Spleen (tissue), 11 donors: Measurements from ENCODE around the gene LTN1. TPM values are rescaled to one million over a fixed set of nuclear protein-coding genes. Genes with fewer than 3 reads are reported as not detected.

Experiments used
- DNase-seq: peaks from one replicate; pipeline ENCODE4 v3.0.0-alpha.2; 2020
- H3K27ac ChIP-seq, 8 donors: fragments of 200-600 bp; sonication (generic) in 7 of 8; 1 replicate in 4 of 8; 2 replicates in 4 of 8; pipeline versions ENCODE4 v1.5.0 to v1.8.0; 2016 to 2021; ENCODE audit warnings: inconsistent platforms in 4 of 8, mild to moderate bottlenecking in 4 of 8, moderate library complexity in 1 of 8
- H3K27me3 ChIP-seq, 7 donors: fragments of 200-600 bp; sonication (generic) in 6 of 7; replicated peaks in 1 of 7; 1 replicate in 4 of 7; 2 replicates in 3 of 7; pipeline versions ENCODE4 v1.5.0 to v1.8.0; 2016 to 2021; ENCODE audit warnings: inconsistent platforms in 3 of 7, mild to moderate bottlenecking in 1 of 7
- H3K36me3 ChIP-seq, 6 donors: fragments of 200-600 bp; sonication (generic) in 5 of 6; 1 replicate in 4 of 6; 2 replicates in 2 of 6; pipeline versions ENCODE4 v1.5.0 to v1.8.0; 2016 to 2021; ENCODE audit warnings: inconsistent platforms in 2 of 6
- H3K4me1 ChIP-seq, 6 donors: fragments of 200-600 bp; sonication (generic) in 5 of 6; 1 replicate in 3 of 6; 2 replicates in 3 of 6; pipeline versions ENCODE4 v1.5.0 to v1.8.0; 2016 to 2021; ENCODE audit warnings: inconsistent platforms in 3 of 6
- H3K4me3 ChIP-seq, 8 donors: fragments of 200-600 bp; sonication (generic) in 7 of 8; 1 replicate in 4 of 8; 2 replicates in 4 of 8; pipeline versions ENCODE4 v1.5.0 to v1.8.0; 2016 to 2021; ENCODE audit warnings: inconsistent platforms in 4 of 8, mild to moderate bottlenecking in 4 of 8, moderate library complexity in 2 of 8
- H3K9me3 ChIP-seq, 8 donors: fragments of 200-600 bp; sonication (generic) in 7 of 8; 1 replicate in 4 of 8; 2 replicates in 4 of 8; pipeline versions ENCODE4 v1.5.0 to v1.8.0; 2016 to 2021; ENCODE audit warnings: inconsistent platforms in 4 of 8
- CTCF ChIP-seq, 11 experiments: fragments of 200-600 bp in 7 of 11; fragments of 450-650 bp in 4 of 11; sonication (generic) in 4 of 11; IDR thresholded peaks in 8 of 11; conservative IDR thresholded peaks in 3 of 11; 1 replicate in 7 of 11; 2 replicates in 4 of 11; pipeline versions ENCODE4 v1.4.0 to v1.8.0; 2016 to 2021; ENCODE audit warnings: antibody characterized with exemption in 11 of 11, inconsistent platforms in 4 of 11, mild to moderate bottlenecking in 1 of 11
- POLR2A ChIP-seq, 3 donors: fragments of 450-650 bp; IDR thresholded peaks; one replicate each; pipeline ENCODE4 v1.5.1; 2017; ENCODE audit warnings: antibody characterized with exemption in 3 of 3, mild to moderate bottlenecking in 1 of 3
- POLR2AphosphoS5 ChIP-seq, 3 donors: sonication (generic); formaldehyde crosslinking; IDR thresholded peaks; one replicate each; pipeline ENCODE4 v1.5.1; 2017; ENCODE audit warnings: antibody characterized with exemption in 3 of 3
- WGBS, 5 donors: extraction: QIAGEN DNeasy Blood & Tissue Kit in 3 of 5; methylation state at CpG; one replicate each; pipeline versions ENCODE4 v1.1.5 to v1.1.7; 2013 to 2018; 5-methylcytosine and 5-hydroxymethylcytosine counted together
- intact Hi-C: fragments of 100-400 bp; cut with DNase I; formaldehyde crosslinking; loops from one replicate; pipeline ENCODE4 v1.15.0; 2023; ENCODE audit warnings: low total_unique reads
- polyA plus RNA-seq, 3 donors: library from polyadenylated mRNA; stranded (reverse); fragments of 200-250 nt; gene quantifications; one replicate each; pipeline ENCODE4 v1.2.1, GENCODE V29; 2013
- total RNA-seq, 7 donors: library from RNA; depleted of rRNA in 3 of 7; stranded (reverse); fragments of >200 nt in 3 of 7; fragmentation: NEBNext Ultra II Directional in 4 of 7; extraction: Animal tissue kit (Norgen Biotek cat#: 25700) in 4 of 7; gene quantifications; one replicate each; pipeline versions ENCODE4 v1.1.0 to v1.2.1, GENCODE V29; 2016 to 2021
- donor health status: healthy with polysubstance abuse.
- donor health status: DM: no; HTN: no; CAD: no; lungs with moderate emphysema.
- donor health status: DM: no; HTN: no; CAD: no.
- donor health status: Bipolar disorder and iron deficiency.
- donor health status: healthy.
- donor health status: DM: no; HTN: no; CAD: no.
- donor health status: DM: yes; HTN: yes; CAD: no.

Gene LTN1
- total and polyA plus RNA-seq, 10 donors = 4.6 to 37.3 (median 28.7) TPM

DNA sequence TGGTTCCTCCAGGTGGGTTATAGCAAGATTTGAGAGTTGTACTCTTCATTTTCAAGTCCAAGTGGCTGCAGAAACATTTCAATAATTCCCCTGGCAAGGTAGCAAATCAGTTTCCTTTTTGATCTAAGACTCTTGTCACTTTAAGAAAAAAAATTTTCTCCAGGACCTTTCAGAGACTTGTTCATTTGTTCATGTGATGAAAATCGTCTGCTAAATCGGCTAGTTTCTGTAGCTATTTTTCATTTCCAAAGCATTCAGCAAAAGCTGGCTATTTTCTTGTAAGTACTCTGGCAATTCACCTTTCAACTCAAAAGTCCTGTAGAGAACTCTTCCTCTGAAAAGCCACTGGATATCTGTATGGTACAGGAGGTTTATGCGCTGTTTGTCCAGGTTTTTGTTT, 93.5 kb downstream of the LTN1 start:
- H3K27me3 ChIP-seq = peaks cover 0 to 4% (median 0%) of the 10 kb centered on the region in 7 donors
- DNase-seq = no peak
- no peak overlapping the region for H3K4me3 ChIP-seq
- H3K27ac ChIP-seq = no peak overlapping the region
- intact Hi-C loops = no loop called here
- H3K9me3 ChIP-seq = peaks cover 0 to 8% (median 0%) of the 10 kb centered on the region in 8 donors
- no peaks in the 10 kb centered on the region for H3K36me3 ChIP-seq
- no peaks in the 10 kb centered on the region for H3K4me1 ChIP-seq
- no peak for TF ChIP-seq CTCF (IDR thresholded peaks at IDR 0.05 in 8 of 11, conservative IDR thresholded peaks at IDR 0.05 in 3 of 11)
- no peak for TF ChIP-seq POLR2AphosphoS5 (IDR thresholded peaks at IDR 0.05)
- TF ChIP-seq POLR2A (IDR thresholded peaks at IDR 0.05) = no peak
- 67 to 88% (median 78%) methylated on average over 3 of the region's 3 CpGs for WGBS, 5 donors

DNA sequence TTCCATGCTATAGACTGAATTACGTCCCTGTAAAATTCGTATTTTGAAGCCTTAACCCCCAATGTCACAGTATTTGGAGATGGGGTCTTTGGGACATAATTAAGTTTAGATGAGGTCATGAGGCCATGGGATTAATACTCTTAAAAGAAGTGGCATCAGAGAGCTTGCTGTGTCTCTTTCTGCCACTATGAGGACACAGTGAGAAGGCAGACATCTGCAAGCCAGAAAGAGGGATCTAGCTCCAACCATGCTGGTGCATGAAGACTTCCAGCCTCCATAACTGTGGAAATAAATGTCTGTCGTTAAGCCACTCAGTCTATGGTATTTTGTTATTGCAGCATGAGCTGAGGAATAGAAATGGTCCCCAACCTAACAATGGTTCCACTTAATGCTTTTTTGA, 99.0 kb downstream of the LTN1 start:
- Histone ChIP-seq H3K36me3 (no peaks in the 10 kb centered on the region), H3K27ac (no peak overlapping the region), H3K4me3 (no peak overlapping the region), H3K27me3 (peaks cover 0 to 4% (median 0%) of the 10 kb centered on the region in 7 donors), H3K4me1 (no peaks in the 10 kb centered on the region), H3K9me3 (peaks cover 0 to 4% (median 0%) of the 10 kb centered on the region in 8 donors)
- TF ChIP-seq POLR2A (IDR thresholded peaks at IDR 0.05) (no peak), CTCF (IDR thresholded peaks at IDR 0.05 in 8 of 11, conservative IDR thresholded peaks at IDR 0.05 in 3 of 11) (no peak), POLR2AphosphoS5 (IDR thresholded peaks at IDR 0.05) (no peak)
- 75 to 86% (median 84%) methylated on average over 3 of the region's 3 CpGs for WGBS, 5 donors
- no peak for DNase-seq
- intact Hi-C loops = no loop called here

- H3K27ac ChIP-seq = no peak overlapping the region
- peaks cover 0 to 4% (median 0%) of the 10 kb centered on the region in 7 donors for H3K27me3 ChIP-seq
- H3K36me3 ChIP-seq = no peaks in the 10 kb centered on the region
- no peak overlapping the region for H3K4me3 ChIP-seq
- intact Hi-C loops = no loop called here
- WGBS, 5 donors = 72 to 86% (median 81%) methylated on average over 6 of the region's 6 CpGs
- H3K9me3 ChIP-seq = peaks cover 0 to 4% (median 0%) of the 10 kb centered on the region in 8 donors
- TF ChIP-seq POLR2A (IDR thresholded peaks at IDR 0.05) = no peak
- no peak for TF ChIP-seq POLR2AphosphoS5 (IDR thresholded peaks at IDR 0.05)
- TF ChIP-seq CTCF (IDR thresholded peaks at IDR 0.05 in 8 of 11, conservative IDR thresholded peaks at IDR 0.05 in 3 of 11) = no peak
- DNase-seq = no peak
- H3K4me1 ChIP-seq = no peaks in the 10 kb centered on the region
Observed at GRCh38 chr21:28892199-28893111, 100.2 kb downstream of the LTN1 start.

- Histone ChIP-seq H3K27me3 (no peaks in the 10 kb centered on the region), H3K36me3 (peaks cover 0 to 19% (median 12%) of the 10 kb centered on the region in 6 donors), H3K27ac (peak overlapping the region; percentile 85 to 97 (median 94)), H3K9me3 (peaks cover 0 to 4% (median 0%) of the 10 kb centered on the region in 8 donors), H3K4me1 (peaks cover 10 to 26% (median 19%) of the 10 kb centered on the region in 6 donors), H3K4me3 (peak overlapping the region in 1 of 8 donors; percentile 76)
- intact Hi-C loops = no loop called here
- no peak for DNase-seq
- TF ChIP-seq POLR2AphosphoS5 (IDR thresholded peaks at IDR 0.05) = no peak
- no peak for TF ChIP-seq POLR2A (IDR thresholded peaks at IDR 0.05)
- no peak for TF ChIP-seq CTCF (IDR thresholded peaks at IDR 0.05 in 8 of 11, conservative IDR thresholded peaks at IDR 0.05 in 3 of 11)
- WGBS, 5 donors = 91 to 96% (median 95%) methylated on average over 6 of the region's 6 CpGs
Observed at GRCh38 chr21:28885853-28886177, 106.9 kb downstream of the LTN1 start.
